ENCODE results near the gene HOXA6.

The HOXA6 gene

GRCh38 chr7:27173956-27174873, 26.6 kb upstream of the HOXA6 start, which contains the start of gene HOXA10:
Gene HOXA10, minus strand, starts transcription at chr7:27174320. Its CDS starts 14 bp downstream, at chr7:27174306.
- H3K4me3 ChIP-seq (IDR thresholded peaks at IDR 0.05; ENCODE audit: insufficient read depth, low read depth, low read length), result no peak within 1 kb of the TSS
- peak within 1 kb of the TSS; percentile 80 for H3K27ac ChIP-seq
- no peaks in the 10 kb centered on the region for H4K20me1 ChIP-seq (ENCODE audit: insufficient read depth)
- TF ChIP-seq CTCF (conservative IDR thresholded peaks at IDR 0.05; ENCODE audit: low read depth, low read length), result no peak
- H3K27me3 ChIP-seq (ENCODE audit: insufficient read depth, low read depth), result peaks cover 15% of the 10 kb centered on the region; the same call in 1 of the 2 replicates
- peaks cover 17% of the 10 kb centered on the region for H3K4me1 ChIP-seq (ENCODE audit: low read depth, poor library complexity, severe bottlenecking)
- H3K79me2 ChIP-seq (ENCODE audit: insufficient read depth, low read depth), result no peaks in the 10 kb centered on the region
- H3K36me3 ChIP-seq (ENCODE audit: insufficient read depth), result no peaks in the 10 kb centered on the region
- peak within 1 kb of the TSS; percentile 70 for H3K4me2 ChIP-seq
- peak within 1 kb of the TSS; percentile 81 for H2AFZ ChIP-seq (ENCODE audit: low read depth)
- H3K9ac ChIP-seq, result peak within 1 kb of the TSS; percentile 88

- Histone ChIP-seq H3K27ac (peak overlapping the region; percentile 80), H3K27me3 (ENCODE audit: insufficient read depth, low read depth) (peaks cover 15% of the 10 kb centered on the region; the same call in 1 of the 2 replicates), H3K4me2 (peak overlapping the region; percentile 70), H3K79me2 (ENCODE audit: insufficient read depth, low read depth) (no peaks in the 10 kb centered on the region), H3K4me3 (IDR thresholded peaks at IDR 0.05; ENCODE audit: insufficient read depth, low read depth, low read length) (no peak overlapping the region), H3K4me1 (ENCODE audit: low read depth, poor library complexity, severe bottlenecking) (peaks cover 17% of the 10 kb centered on the region), H3K36me3 (ENCODE audit: insufficient read depth) (no peaks in the 10 kb centered on the region), H4K20me1 (ENCODE audit: insufficient read depth) (no peaks in the 10 kb centered on the region), H2AFZ (ENCODE audit: low read depth) (peak overlapping the region; percentile 81), H3K9ac (peak overlapping the region; percentile 88)
- no peak for TF ChIP-seq CTCF (conservative IDR thresholded peaks at IDR 0.05; ENCODE audit: low read depth, low read length)
Measured at GRCh38 chr7:27173511-27173955, 26.0 kb upstream of the HOXA6 start.

GRCh38 chr7:27172823-27173510, 25.4 kb upstream of the HOXA6 start:
- Histone ChIP-seq H3K27ac (peak overlapping the region; percentile 80), H3K4me1 (ENCODE audit: low read depth, poor library complexity, severe bottlenecking) (peaks cover 17% of the 10 kb centered on the region), H2AFZ (ENCODE audit: low read depth) (peak overlapping the region; percentile 81), H3K79me2 (ENCODE audit: insufficient read depth, low read depth) (no peaks in the 10 kb centered on the region), H3K9ac (peak overlapping the region; percentile 88), H4K20me1 (ENCODE audit: insufficient read depth) (no peaks in the 10 kb centered on the region), H3K4me2 (peak overlapping the region; percentile 70), H3K27me3 (ENCODE audit: insufficient read depth, low read depth) (peaks cover 15% of the 10 kb centered on the region; the same call in 1 of the 2 replicates), H3K36me3 (ENCODE audit: insufficient read depth) (no peaks in the 10 kb centered on the region), H3K4me3 (IDR thresholded peaks at IDR 0.05; ENCODE audit: insufficient read depth, low read depth, low read length) (no peak overlapping the region)
- no peak for TF ChIP-seq CTCF (conservative IDR thresholded peaks at IDR 0.05; ENCODE audit: low read depth, low read length)

GRCh38 chr7:27172315-27172774, 24.8 kb upstream of the HOXA6 start:
- Histone ChIP-seq H3K4me1 (ENCODE audit: low read depth, poor library complexity, severe bottlenecking) (peaks cover 17% of the 10 kb centered on the region), H3K4me2 (peak overlapping the region; percentile 70), H3K36me3 (ENCODE audit: insufficient read depth) (no peaks in the 10 kb centered on the region), H3K27me3 (ENCODE audit: insufficient read depth, low read depth) (peaks cover 15% of the 10 kb centered on the region; the same call in 1 of the 2 replicates), H3K4me3 (IDR thresholded peaks at IDR 0.05; ENCODE audit: insufficient read depth, low read depth, low read length) (no peak overlapping the region), H3K27ac (no peak overlapping the region), H2AFZ (ENCODE audit: low read depth) (peak overlapping the region; percentile 81), H4K20me1 (ENCODE audit: insufficient read depth) (no peaks in the 10 kb centered on the region), H3K79me2 (ENCODE audit: insufficient read depth, low read depth) (no peaks in the 10 kb centered on the region), H3K9ac (peak overlapping the region; percentile 88; the same call in 1 of the 2 replicates)
- no peak for TF ChIP-seq CTCF (conservative IDR thresholded peaks at IDR 0.05; ENCODE audit: low read depth, low read length)
